ENCODE data around the gene CYP27A1.

Gene CYP27A1

DNA sequence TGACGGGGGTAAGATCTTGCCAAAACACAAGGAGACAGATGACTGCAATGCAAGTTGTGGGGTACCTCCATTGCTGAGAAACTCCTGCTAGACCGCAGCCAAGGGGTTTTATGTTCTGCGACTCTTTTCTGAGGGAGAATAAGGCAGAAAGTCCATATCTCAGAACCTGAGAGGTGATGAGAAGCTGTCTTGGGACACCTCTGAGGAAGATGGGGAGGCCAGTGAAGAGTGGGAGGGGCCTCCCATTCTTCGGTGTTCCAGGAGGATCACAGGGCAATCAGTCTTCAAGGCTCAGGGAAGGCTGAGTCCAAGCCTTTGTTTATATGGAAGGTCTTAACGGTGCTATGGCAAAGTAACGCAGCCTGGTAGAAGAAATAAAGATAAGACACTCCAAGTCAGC is 18.0 kb downstream of the CYP27A1 start:
- no peak overlapping the region for H3K9ac ChIP-seq (ENCODE audit: low read depth, low read length)
- no peak overlapping the region for H3K4me3 ChIP-seq (ENCODE audit: low read length)
- H3K27me3 ChIP-seq (ENCODE audit: insufficient read depth, low read length), result no peaks in the 10 kb centered on the region
- H3K9me3 ChIP-seq (ENCODE audit: insufficient read depth, low read depth, low read length), result no peaks in the 10 kb centered on the region; the same call in 1 of the 2 replicates
- H3K4me1 ChIP-seq (ENCODE audit: insufficient read depth, low read length), result peaks cover 12% of the 10 kb centered on the region
- no peak overlapping the region for H3K27ac ChIP-seq (ENCODE audit: low read length)
- H3K36me3 ChIP-seq (ENCODE audit: insufficient read depth, low read depth, low read length), result no peaks in the 10 kb centered on the region

DNA sequence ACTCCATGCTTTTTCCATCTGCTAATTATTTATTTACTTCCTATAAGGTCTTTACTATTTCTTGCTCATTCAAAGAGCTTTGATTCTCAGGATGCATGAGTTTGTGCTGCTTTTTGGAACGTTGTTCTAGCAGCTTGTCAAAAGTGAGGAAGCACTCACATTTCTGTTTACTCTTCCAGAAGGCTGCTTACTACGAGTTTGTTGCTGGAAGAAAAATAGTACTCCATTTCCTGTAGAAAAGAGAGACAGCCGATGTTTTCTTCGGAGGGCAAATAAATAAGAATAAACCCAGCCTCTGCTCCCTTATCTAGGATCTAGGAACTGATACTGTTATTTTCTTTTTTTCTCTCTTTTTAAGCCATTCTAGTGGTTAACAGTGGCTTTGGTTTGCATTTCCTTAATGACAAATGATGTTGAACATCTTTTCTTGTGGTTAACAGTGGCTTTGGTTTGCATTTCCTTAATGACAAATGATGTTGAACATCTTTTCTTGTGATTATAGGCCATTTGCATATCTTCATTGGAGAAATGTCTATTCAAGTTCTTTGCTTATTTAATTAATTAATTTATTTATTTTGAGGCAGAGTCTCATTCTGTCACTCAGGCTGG is 20.5 kb downstream of the CYP27A1 start:
- peaks cover 22% of the 10 kb centered on the region for H3K4me1 ChIP-seq (ENCODE audit: insufficient read depth, low read length)
- H3K9me3 ChIP-seq (ENCODE audit: insufficient read depth, low read depth, low read length), result no peaks in the 10 kb centered on the region; the same call in 1 of the 2 replicates
- H3K4me3 ChIP-seq (ENCODE audit: low read length), result no peak overlapping the region
- H3K36me3 ChIP-seq (ENCODE audit: insufficient read depth, low read depth, low read length), result no peaks in the 10 kb centered on the region
- H3K27me3 ChIP-seq (ENCODE audit: insufficient read depth, low read length), result no peaks in the 10 kb centered on the region
- no peak overlapping the region for H3K9ac ChIP-seq (ENCODE audit: low read depth, low read length)
- no peak overlapping the region for H3K27ac ChIP-seq (ENCODE audit: low read length)

DNA sequence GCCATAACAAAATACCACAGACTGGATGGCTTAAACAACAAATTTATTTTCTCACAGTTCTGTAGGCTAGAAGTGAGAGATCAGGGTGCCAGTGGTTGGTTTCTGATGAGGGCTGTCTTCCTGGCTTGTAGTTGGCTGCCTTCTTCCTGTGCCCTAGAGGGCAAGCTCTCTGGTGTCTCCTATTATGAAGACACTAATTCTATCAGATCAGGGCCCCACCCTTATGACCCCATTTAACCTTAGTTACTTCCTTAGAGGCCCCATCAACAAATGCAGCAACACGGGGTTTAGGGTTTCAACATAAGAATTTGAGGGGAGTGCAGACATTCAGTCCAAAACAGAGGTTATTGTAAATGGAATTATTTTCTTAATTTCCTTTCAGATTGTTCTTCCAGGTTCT is 22.9 kb downstream of the CYP27A1 start:
- no peak overlapping the region for H3K9ac ChIP-seq (ENCODE audit: low read depth, low read length)
- no peak overlapping the region for H3K4me3 ChIP-seq (ENCODE audit: low read length)
- H3K27ac ChIP-seq (ENCODE audit: low read length), result no peak overlapping the region
- no peaks in the 10 kb centered on the region for H3K27me3 ChIP-seq (ENCODE audit: insufficient read depth, low read length)
- no peaks in the 10 kb centered on the region for H3K36me3 ChIP-seq (ENCODE audit: insufficient read depth, low read depth, low read length)
- H3K4me1 ChIP-seq (ENCODE audit: insufficient read depth, low read length), result peaks cover 14% of the 10 kb centered on the region
- H3K9me3 ChIP-seq (ENCODE audit: insufficient read depth, low read depth, low read length), result no peaks in the 10 kb centered on the region; the same call in 1 of the 2 replicates

DNA sequence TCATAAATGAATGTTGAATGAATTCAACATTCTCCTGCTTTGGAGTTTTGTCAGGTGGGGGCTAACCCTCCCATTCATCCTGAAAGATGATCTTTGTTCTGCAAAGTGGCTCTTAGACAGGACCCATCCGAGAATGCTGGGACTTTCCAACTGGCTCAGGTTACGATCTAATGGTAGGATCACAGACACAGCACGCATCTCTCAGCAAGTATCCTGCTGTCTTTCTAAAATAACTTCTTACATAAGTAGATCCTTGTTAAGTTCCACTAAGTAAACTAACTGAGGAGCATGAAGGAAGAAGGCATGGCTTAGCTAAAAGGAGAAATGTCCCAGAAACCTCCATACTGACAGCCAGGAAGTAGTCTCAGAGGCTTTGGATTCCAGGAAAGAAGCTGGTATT is 23.7 kb downstream of the CYP27A1 start:
- Histone ChIP-seq H3K9ac (ENCODE audit: low read depth, low read length) (no peak overlapping the region), H3K4me3 (ENCODE audit: low read length) (peak overlapping the region; percentile 20; the same call in 1 of the 2 replicates), H3K36me3 (ENCODE audit: insufficient read depth, low read depth, low read length) (no peaks in the 10 kb centered on the region), H3K27me3 (ENCODE audit: insufficient read depth, low read length) (no peaks in the 10 kb centered on the region), H3K9me3 (ENCODE audit: insufficient read depth, low read depth, low read length) (no peaks in the 10 kb centered on the region; the same call in 1 of the 2 replicates), H3K4me1 (ENCODE audit: insufficient read depth, low read length) (peaks cover 14% of the 10 kb centered on the region), H3K27ac (ENCODE audit: low read length) (no peak overlapping the region)

DNA sequence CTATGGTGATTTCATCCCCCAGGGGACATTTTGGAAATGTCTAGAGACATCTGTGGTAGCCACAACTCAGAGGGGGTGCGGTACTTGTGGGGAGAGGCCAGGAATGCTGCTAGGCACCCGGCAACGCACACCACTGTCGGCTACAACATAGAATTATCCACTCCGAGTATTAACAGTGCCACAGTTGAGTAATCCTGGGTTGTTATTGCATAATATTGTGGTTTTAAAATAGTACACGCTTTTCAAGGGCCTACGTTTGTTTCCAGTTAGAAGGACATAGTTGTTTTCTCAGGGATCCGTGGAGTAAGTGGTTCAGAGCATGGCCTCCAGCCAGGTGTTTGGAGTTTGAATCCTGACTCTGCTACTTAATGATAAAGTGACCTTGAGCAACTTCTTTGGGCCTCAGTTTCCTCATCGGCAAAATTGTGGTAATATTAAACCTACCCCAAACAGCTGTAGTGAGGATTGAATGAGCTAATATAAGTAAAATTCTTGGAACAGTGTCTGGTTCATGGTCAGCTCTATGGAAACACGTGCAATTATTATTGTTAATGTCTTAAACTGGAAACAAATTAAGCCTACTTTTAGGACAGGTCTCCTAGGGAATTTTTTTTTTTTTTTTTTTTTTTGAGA is 24.5 kb downstream of the CYP27A1 start:
- no peak overlapping the region for H3K9ac ChIP-seq (ENCODE audit: low read depth, low read length)
- H3K27me3 ChIP-seq (ENCODE audit: insufficient read depth, low read length), result no peaks in the 10 kb centered on the region
- H3K9me3 ChIP-seq (ENCODE audit: insufficient read depth, low read depth, low read length), result no peaks in the 10 kb centered on the region; the same call in 1 of the 2 replicates
- no peak overlapping the region for H3K27ac ChIP-seq (ENCODE audit: low read length)
- H3K4me3 ChIP-seq (ENCODE audit: low read length), result no peak overlapping the region
- peaks cover 14% of the 10 kb centered on the region for H3K4me1 ChIP-seq (ENCODE audit: insufficient read depth, low read length)
- no peaks in the 10 kb centered on the region for H3K36me3 ChIP-seq (ENCODE audit: insufficient read depth, low read depth, low read length)

DNA sequence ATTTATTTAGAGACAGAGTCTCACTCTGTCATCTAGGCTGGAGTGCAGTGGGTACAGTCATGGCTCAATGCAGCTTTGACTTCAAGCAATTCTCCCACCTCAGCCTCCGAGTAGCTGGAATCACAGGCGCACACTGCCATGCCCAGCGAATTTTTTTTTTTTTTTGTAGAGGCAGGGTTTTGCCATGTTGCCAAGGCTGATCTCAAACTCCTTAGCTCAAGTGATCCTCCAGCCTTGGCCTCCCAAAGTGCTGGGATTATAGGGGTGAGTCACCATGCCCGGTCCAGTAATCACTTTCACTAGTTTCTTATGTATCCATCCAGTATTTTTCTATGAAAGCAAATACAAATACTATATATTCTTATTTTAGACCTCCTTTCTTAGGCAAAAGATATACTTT is 25.7 kb downstream of the CYP27A1 start:
- peaks cover 10% of the 10 kb centered on the region; the same call in 1 of the 2 replicates for H3K4me1 ChIP-seq (ENCODE audit: insufficient read depth, low read length)

DNA sequence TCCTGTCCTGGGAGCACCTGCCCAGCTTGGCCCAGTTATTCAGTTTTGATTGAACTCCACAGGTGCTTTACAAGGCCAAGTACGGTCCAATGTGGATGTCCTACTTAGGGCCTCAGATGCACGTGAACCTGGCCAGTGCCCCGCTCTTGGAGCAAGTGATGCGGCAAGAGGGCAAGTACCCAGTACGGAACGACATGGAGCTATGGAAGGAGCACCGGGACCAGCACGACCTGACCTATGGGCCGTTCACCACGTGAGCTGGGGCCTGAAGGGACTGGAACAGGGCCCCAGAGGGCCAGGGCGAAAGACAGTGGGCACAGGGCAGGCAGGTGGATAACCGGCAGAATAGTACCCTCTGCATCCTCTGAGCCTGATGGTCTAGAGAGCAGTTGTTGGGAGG is 27.6 kb downstream of the CYP27A1 start:
- Histone ChIP-seq H3K4me1 (ENCODE audit: insufficient read depth, low read length) (peaks cover 10% of the 10 kb centered on the region; the same call in 1 of the 2 replicates), H3K4me3 (ENCODE audit: low read length) (no peak overlapping the region), H3K36me3 (ENCODE audit: insufficient read depth, low read depth, low read length) (no peaks in the 10 kb centered on the region), H3K27me3 (ENCODE audit: insufficient read depth, low read length) (no peaks in the 10 kb centered on the region), H3K27ac (ENCODE audit: low read length) (no peak overlapping the region), H3K9ac (ENCODE audit: low read depth, low read length) (no peak overlapping the region), H3K9me3 (ENCODE audit: insufficient read depth, low read depth, low read length) (no peaks in the 10 kb centered on the region)

More for the DNA sequence above, 25.7 kb downstream of the CYP27A1 start:
- Histone ChIP-seq H3K9me3 (ENCODE audit: insufficient read depth, low read depth, low read length) (no peaks in the 10 kb centered on the region; the same call in 1 of the 2 replicates), H3K27ac (ENCODE audit: low read length) (no peak overlapping the region), H3K4me3 (ENCODE audit: low read length) (no peak overlapping the region), H3K9ac (ENCODE audit: low read depth, low read length) (no peak overlapping the region), H3K36me3 (ENCODE audit: insufficient read depth, low read depth, low read length) (no peaks in the 10 kb centered on the region), H3K27me3 (ENCODE audit: insufficient read depth, low read length) (no peaks in the 10 kb centered on the region)

DNA sequence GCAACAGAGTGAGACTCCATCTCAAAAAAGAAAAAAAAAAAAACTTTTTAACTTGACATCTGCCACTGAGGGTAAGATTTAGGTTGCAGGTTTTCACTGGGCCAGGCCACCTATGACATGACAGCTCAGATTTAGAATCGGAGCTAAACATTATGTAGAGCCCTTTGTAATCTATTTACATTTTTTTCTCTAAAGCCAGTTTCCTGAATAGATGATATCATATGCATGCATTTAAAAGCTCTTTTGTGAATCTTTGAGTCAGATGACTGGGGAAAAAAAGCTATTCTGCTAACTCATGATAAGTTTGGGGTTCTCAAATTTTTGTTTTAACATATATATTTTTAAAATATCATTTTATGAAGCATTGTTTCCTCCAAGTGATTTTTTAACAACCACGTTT is 28.3 kb downstream of the CYP27A1 start:
- no peak overlapping the region for H3K9ac ChIP-seq (ENCODE audit: low read depth, low read length)

DNA sequence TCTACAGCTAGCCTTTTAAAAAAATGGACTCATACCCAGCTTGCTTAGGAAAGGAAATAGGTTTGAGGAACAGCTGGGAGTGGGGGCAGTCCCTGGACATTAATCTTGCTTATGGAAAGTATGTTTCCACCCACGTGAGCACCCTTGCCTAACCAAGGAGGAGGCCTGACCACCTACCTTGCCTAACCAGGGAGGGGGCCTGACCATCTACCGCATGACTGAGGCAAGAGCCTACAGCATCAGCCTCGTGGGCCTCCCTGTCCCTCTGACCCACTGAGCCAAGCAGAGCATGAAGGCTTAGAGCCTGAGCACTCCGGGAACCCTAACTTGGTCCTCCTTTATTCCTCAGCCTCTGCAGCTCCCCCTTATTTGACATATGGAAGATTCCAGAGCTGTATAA is 29.4 kb downstream of the CYP27A1 start:
- H3K4me3 ChIP-seq (ENCODE audit: low read length), result no peak overlapping the region
- H3K9ac ChIP-seq (ENCODE audit: low read depth, low read length), result no peak overlapping the region
- no peaks in the 10 kb centered on the region for H3K36me3 ChIP-seq (ENCODE audit: insufficient read depth, low read depth, low read length)
- H3K27me3 ChIP-seq (ENCODE audit: insufficient read depth, low read length), result no peaks in the 10 kb centered on the region
- H3K27ac ChIP-seq (ENCODE audit: low read length), result no peak overlapping the region
- H3K9me3 ChIP-seq (ENCODE audit: insufficient read depth, low read depth, low read length), result no peaks in the 10 kb centered on the region
- no peaks in the 10 kb centered on the region for H3K4me1 ChIP-seq (ENCODE audit: insufficient read depth, low read length)

More for the DNA sequence above, 28.3 kb downstream of the CYP27A1 start:
- Histone ChIP-seq H3K27ac (ENCODE audit: low read length) (no peak overlapping the region), H3K36me3 (ENCODE audit: insufficient read depth, low read depth, low read length) (no peaks in the 10 kb centered on the region), H3K4me1 (ENCODE audit: insufficient read depth, low read length) (peaks cover 10% of the 10 kb centered on the region; the same call in 1 of the 2 replicates), H3K4me3 (ENCODE audit: low read length) (no peak overlapping the region), H3K27me3 (ENCODE audit: insufficient read depth, low read length) (no peaks in the 10 kb centered on the region), H3K9me3 (ENCODE audit: insufficient read depth, low read depth, low read length) (no peaks in the 10 kb centered on the region)

DNA sequence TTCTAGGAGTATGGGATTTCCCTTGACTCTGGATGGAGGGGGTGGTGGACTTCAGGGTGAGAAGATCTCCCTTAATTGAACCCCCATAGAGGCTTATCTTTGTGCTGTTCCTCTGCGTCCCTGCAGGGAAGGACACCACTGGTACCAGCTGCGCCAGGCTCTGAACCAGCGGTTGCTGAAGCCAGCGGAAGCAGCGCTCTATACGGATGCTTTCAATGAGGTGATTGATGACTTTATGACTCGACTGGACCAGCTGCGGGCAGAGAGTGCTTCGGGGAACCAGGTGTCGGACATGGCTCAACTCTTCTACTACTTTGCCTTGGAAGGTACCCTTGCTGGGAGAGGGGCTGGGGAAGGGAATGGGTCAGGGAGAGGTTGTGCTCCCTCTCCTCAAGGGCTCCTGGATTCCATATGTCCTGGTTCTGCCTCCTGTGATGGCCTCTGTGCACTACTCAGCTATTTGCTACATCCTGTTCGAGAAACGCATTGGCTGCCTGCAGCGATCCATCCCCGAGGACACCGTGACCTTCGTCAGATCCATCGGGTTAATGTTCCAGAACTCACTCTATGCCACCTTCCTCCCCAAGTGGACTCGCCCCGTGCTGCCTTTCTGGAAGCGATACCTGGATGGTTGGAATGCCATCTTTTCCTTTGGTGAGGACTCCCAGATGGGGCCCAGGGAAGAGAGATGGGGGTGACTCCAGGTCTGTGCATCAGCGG is 30.3 kb downstream of the CYP27A1 start:
- no peak overlapping the region for H3K4me3 ChIP-seq (ENCODE audit: low read length)
- no peaks in the 10 kb centered on the region for H3K27me3 ChIP-seq (ENCODE audit: insufficient read depth, low read length)
- H3K4me1 ChIP-seq (ENCODE audit: insufficient read depth, low read length), result no peaks in the 10 kb centered on the region
- no peak overlapping the region for H3K27ac ChIP-seq (ENCODE audit: low read length)
- no peak overlapping the region for H3K9ac ChIP-seq (ENCODE audit: low read depth, low read length)
- H3K36me3 ChIP-seq (ENCODE audit: insufficient read depth, low read depth, low read length), result no peaks in the 10 kb centered on the region
- no peaks in the 10 kb centered on the region for H3K9me3 ChIP-seq (ENCODE audit: insufficient read depth, low read depth, low read length)

DNA sequence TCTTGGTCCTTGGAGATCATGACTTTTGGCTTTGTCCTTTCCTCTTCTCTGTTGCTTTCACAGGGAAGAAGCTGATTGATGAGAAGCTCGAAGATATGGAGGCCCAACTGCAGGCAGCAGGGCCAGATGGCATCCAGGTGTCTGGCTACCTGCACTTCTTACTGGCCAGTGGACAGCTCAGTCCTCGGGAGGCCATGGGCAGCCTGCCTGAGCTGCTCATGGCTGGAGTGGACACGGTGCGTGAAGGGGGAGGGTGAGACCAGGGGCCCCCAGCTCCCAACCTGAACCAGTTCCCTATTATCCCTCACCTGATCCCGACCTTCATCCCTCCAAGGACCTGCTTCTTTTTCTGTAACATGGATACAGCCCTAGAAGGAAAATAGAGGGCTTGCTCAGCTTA is 30.9 kb downstream of the CYP27A1 start:
- no peaks in the 10 kb centered on the region for H3K27me3 ChIP-seq (ENCODE audit: insufficient read depth, low read length)
- H3K9me3 ChIP-seq (ENCODE audit: insufficient read depth, low read depth, low read length), result no peaks in the 10 kb centered on the region
- H3K9ac ChIP-seq (ENCODE audit: low read depth, low read length), result no peak overlapping the region
- H3K4me1 ChIP-seq (ENCODE audit: insufficient read depth, low read length), result no peaks in the 10 kb centered on the region
- no peak overlapping the region for H3K4me3 ChIP-seq (ENCODE audit: low read length)
- no peak overlapping the region for H3K27ac ChIP-seq (ENCODE audit: low read length)
- no peaks in the 10 kb centered on the region for H3K36me3 ChIP-seq (ENCODE audit: insufficient read depth, low read depth, low read length)
